HG02938 (cell line): ENCODE data around the gene AHRR.
"Not testable (repeated sequence)": the region's sequence is repeated elsewhere in the genome, so short reads cannot be mapped to it uniquely, and the experiment has no call there.

ENCODE experiments used
- ATAC-seq: cut with Tn5 transposase; IDR thresholded peaks from one replicate; pipeline ENCODE4 v1.9.1; 2021; ENCODE audit warnings: mild to moderate bottlenecking, moderate library complexity; ENCODE audit not compliant: unreplicated experiment

The AHRR gene

DNA sequence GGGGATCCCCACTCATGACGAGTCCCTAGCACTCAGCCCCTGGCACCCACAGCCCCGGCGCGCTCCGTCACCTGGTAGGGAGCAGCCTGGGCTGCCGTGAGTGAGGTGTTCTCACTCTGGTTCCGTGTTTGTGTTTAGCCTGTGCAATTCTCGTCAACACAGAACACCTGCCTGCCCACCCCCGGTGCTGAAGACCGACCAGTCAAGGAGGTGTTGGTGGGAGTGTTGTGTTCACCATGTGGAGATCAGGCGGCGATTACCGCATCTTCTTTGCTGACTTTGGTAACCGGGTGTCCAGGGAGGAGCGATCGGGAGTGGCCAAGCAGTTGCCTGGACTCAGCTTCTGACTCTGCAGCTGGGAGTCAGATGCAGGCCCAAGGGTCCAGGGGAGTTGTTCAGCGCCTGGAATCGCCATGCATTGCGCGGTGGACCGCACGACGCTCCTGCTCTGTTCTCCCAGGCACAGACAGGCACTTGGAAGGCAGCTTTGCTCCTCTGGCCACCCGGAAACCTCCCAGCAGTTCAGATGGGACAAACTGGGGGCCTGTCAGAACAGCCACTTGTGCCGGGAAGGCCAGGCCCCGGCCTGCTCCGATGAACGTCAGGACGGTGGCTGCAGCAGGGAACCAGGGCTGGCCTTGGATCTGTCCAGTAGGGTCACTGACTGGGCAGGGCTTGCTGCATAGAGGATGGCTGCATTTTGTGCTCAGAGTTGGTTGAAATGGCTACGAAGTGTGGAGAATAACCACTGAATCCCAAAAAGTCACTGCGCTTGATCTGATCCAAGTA lies 149.6 kb downstream of the AHRR start:
- no peak for ATAC-seq

DNA sequence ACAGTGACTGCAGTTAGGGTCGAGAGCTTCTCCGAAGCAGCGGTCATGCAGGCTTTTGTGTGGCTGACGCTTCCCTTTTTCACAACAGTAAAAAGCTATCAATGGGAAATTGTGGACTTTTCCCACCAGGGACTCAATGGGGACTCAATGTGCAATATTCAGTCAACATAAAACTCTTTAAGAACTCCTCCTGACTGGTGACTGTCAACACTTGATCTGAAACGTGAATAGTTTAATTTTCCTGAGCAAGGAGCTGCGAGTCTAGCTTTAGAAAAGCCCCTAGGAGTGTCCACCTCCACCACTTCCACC lies 150.2 kb downstream of the AHRR start:
- ATAC-seq: no peak

DNA sequence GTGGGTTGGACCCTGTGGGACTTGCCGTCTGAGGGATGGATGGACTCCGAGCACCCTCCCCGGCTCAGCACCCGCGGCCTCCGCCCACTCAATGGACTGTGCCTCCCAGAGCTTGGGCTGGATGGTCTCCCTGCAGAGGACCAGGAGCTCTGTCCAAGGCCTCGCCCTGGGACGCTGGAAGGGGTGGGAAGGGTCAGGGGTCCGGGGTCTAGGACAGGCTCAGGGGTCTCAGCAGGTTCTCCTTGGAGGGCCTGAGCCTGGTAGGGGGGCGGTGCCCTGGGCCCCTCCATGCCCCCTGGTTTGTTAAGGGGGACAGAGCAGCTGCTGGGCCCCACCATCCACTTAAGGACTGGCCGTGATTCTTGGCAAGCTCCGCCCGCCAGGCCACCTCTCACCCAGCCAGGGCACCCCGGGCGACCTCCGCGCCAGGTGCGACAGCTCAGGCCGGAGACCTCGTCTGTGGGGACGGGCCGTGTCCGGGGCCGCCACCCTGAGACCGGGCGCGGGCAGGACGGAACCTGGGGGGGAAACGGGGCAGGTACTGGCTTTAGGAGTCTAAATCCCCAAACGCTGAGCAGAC lies 150.7 kb downstream of the AHRR start:
- ATAC-seq: peak; percentile 4

DNA sequence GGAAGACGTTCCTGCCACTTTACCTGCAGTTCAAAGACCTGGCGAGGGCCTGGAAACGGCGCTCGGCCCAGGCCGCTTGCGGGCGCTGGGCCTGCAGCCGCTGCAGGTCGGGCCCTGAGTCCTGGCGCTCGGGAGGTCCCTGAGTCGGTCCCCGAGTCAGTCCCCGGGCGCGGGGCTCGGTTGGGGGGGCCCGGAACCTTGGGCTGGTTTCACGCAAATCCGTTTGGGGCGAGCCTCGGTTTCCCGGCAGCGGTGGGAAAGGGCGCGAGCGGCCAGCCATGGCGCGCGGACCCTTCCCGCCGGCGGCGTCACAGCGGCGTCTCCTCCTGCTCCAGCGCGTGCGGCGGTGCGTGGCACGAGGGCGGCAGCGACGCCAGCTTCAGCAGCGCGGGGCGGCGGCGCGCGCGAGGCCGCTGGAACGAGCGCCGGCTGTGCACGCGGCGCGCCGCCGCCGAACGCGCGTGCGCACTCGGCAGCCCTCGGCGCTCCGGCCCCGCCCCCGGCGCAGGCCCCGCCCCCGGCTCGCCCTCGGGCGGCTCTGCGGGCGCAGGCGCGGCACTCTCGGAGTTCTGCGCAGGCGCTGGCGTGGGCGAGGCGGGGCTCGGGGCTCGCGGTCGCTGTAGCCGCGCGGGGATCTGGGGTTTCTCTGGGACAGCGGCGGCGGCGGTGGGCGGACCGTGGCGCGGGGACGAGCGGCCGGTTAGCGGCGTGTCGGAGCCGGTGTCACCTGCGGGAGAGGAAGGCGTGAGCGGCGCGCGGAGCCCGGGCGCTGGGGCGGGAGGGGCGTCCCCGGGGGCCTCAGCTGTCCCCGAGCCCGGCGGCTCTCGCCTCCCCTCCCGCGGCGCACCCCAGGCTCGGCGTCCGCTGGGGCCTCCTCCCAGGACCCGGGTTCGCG lies 151.4 kb downstream of the AHRR start:
- peak; percentile 55 for ATAC-seq

DNA sequence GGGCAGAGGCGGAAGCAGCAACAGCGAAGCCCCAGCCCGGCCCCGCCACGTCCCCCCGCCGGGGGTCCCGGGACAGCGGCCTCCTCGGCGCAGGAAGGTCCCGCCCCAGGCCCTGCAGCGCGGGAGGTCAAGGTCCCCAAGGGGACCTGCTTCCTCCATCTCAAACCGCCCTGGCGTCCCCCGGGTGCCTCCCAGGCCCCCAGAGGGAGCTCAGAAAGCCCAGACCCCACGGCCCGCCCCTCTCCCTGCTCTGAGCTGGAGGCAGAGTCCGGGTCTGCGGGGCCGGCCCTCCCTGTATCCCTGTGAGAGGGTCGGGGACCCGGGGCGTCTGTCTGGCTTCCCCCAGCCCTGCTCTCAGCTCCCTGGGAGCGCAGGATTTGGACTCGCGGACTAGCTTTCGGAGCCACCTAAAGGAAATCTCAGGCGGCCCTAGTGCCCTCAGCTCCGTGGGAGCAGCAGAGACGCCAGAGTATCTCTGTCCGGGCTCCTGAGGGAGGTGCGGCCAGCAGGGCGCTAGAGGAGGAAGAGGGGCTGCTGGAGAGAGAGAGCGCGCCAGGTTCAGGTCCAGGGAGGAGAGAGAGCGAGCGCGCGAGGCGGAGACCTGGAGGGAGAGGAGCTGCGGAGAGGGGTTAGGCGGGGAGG lies 152.2 kb downstream of the AHRR start:
- peak; percentile 29 for ATAC-seq

DNA sequence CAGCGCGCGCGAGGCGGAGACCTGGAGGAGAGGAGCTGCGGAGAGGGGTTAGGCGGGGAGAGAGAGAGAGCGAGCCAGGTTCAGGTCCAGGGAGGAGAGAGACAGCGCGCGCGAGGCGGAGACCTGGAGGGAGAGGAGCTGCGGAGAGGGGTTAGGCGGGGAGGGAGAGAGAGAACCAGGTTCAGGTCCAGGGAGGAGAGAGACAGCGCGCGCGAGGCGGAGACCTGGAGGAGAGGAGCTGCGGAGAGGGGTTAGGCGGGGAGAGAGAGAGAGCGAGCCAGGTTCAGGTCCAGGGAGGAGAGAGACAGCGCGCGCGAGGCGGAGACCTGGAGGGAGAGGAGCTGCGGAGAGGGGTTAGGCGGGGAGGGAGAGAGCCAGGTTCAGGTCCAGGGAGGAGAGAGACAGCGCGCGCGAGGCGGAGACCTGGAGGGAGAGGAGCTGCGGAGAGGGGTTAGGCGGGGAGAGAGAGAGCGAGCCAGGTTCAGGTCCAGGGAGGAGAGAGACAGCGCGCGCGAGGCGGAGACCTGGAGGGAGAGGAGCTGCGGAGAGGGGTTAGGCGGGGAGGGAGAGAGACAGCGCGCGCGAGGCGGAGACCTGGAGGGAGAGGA lies 152.8 kb downstream of the AHRR start:
- ATAC-seq: not testable (repeated sequence)

DNA sequence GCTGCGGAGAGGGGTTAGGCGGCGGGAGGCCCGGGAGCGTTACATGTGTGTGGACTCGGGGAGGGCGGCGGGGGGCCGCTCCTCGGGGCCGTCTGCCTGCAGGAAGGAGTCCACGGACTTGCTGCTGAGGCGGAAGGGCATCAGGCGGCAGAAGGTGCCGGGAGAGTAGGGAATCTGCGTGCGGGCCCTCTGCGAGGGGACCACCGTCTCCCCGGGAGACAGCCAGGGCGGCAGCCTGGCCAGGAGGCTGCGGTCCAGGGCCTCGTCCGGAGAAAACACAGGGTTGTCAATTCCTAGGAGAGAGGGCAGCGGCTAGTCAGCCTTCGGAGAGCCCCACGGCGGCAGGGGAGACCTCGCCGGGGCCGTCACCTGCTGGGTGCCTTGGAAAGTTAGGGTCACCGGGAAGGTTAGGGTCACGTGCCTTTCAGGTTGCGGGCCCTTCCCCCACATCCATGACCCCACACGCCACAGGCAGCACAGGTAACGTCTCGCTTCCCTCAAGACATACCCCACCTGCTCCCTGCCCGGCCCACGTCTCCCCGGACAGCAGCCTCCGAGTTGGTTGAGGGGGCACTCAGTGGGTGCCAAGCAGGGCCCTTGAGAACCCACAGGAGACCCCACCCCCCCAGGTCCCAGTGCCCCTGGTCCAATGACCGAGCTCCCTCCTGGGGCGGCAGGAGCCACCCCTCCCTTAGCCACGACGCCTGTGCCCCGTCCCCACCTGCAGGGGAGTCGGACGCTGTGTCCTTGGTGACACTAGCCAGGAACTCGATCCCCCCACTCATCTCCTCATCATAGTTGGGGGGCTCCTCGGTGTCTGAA lies 153.5 kb downstream of the AHRR start:
- ATAC-seq: no peak

DNA sequence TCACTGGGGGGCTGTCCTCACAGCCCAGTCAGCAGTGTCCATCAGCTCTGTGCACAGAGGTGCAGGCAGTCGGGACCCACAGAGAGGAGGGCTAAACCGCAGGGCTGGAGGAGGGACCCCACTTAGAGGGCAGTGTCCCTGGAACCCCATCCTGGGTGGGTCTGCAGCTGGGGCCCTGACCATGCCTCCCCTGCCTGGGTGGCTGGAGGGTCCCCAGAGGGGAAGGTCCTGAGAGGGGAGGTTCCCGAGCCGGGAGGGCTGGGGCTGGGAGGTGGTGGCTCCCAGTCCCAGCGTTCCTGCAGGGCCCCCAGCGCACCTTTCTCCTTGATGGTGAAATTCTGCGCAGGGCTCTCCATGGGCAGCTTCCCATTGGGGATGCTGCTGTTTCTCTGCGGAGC lies 154.2 kb downstream of the AHRR start:
- no peak for ATAC-seq

DNA sequence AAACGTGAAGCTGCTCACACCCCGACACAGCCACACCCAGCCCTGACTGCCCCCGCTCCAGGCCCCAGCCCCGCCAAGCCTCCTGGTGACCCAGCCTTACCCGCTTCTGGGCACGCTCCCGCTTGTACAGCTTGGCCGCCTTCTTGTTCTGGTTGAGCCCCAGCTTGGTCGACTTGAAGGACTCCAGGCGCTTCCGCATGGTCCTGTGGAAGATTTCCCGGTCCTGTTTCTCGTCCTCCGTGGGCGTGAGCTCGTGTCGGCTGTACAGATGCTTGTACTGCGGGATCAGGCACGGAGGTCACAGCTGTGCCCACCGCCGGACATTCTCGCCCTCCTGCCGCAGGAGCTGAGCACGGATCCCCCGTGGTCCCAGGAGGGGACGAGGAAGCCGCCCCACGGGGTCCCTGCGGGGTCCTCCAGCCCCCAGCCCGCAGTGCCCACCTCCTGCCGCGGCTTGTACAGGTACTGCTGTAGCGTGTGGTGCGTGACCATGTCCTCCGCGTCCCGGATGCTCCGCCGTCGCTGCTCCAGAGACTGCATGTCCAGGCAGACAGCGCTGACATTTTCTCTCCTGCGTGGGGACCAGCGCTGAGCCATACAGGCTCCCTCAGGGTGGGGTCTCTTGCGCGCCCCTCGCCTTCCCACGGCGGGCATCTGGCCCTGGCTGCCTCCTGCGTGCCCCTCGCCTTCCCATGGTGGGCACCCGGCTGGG lies 154.7 kb downstream of the AHRR start:
- ATAC-seq: no peak

DNA sequence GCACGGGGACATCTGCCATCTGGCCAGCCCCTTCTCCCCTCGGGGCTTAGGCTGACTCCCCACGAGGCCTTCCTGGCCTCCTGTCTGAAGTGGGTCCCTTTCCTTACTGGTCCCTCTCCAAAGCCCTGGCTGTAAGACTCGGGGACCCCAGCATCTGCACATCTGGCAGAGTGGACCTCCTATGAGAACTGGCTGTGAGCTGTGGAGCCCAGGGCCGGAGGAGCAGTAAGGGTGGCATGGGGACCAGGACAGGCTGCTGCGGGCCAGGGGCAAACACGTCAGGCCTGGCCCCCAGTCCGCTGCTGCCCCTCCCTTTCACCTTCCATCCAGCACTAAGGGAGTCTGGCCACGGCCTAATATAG lies 155.3 kb downstream of the AHRR start:
- ATAC-seq: no peak

DNA sequence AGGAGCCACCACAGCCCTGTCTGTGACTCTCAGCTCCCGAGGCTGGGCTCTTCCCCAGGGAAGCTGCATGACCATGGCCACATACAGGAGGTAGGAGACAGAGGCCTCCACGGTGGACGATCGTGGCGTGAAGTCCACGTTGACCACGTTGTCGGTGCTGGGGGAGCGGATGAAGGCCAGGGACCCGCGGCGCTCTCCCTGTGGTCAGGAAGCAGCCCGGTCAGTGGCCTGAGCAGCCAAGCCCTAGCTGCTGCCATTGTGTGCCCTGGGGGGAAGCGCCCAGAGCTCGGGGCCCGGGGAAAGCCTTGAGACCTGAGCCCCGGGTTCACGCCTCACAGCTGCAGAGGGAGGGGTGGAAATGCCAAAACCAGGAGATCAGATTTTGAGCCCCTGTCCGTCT lies 155.7 kb downstream of the AHRR start:
- no peak for ATAC-seq

DNA sequence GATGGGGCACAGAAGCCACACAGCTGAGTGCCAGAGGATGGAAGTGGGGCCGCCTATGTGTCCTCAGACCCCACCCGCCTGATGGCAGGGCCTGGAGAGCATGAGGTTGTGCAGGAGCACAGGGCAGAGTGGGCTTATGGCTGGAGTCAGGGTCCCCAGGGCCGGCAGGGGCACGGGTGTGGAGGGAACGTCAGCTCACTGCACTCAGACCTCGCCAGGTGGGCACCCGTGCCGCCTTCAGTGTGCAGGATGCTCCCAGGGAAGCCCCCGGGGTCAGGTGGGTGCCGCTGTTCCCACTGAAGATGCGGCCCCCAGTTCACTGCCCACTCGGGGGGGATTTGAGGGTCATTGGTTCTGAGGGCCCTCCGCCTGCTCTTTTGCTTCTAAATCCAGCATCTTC lies 156.4 kb downstream of the AHRR start:
- ATAC-seq: no peak

DNA sequence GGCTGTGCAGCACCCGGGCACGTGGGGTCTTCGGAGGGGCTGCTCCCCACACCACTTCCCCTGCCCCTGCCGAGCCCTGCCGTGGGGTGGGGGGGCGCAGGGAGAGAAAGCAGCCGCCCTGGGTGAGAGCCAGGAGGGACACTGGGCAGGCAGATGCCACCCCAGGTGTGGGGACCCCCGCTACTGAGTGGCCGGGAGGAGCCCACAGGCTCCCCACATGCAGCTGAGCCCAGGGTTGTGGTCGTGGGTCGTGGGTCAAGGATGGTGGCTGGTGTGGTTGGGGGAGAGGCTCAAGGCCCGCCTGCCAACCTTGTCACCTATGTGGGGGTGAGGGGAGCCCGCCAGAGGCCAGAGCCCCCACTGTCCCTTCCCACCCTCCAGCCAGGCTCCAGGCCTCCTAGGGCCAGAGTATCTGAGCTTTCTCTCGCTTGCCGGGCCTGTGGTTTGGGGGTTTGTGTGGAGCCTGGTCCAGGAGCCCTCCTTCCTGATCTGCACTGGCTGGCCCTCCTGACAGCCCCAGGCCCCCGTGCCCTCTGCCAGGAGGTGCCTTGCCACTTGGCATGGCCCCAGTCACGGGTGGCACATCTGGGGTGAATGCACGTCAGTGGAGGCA lies 157.0 kb downstream of the AHRR start:
- ATAC-seq: no peak

DNA sequence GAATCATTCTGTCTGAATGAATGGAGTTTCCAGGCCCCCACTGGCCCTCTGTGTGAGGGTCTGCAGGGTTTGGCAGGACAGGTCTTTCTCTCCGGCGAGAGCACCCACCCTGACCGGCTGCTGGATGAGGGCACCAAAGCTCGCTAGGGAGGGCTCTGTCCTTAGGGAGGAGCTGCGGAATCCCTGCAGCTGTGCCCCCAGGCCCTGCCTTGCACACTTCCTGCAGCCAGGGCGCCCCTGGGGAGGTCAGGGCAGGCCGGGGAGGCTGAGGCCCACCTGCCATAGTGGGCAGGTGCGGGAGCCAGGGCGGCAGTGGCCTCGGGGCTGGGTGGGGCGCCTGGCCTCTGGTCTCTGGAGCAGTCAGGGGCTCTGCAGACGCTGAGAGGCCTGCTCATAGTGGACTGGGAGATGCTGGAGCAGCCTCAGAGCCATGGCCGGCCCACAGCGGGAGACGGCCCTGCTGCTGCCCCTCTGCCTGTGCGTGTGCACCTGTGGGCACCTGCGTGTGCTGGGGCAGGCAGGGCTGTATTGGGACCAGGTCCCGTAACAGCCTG lies 157.5 kb downstream of the AHRR start:
- no peak for ATAC-seq

DNA sequence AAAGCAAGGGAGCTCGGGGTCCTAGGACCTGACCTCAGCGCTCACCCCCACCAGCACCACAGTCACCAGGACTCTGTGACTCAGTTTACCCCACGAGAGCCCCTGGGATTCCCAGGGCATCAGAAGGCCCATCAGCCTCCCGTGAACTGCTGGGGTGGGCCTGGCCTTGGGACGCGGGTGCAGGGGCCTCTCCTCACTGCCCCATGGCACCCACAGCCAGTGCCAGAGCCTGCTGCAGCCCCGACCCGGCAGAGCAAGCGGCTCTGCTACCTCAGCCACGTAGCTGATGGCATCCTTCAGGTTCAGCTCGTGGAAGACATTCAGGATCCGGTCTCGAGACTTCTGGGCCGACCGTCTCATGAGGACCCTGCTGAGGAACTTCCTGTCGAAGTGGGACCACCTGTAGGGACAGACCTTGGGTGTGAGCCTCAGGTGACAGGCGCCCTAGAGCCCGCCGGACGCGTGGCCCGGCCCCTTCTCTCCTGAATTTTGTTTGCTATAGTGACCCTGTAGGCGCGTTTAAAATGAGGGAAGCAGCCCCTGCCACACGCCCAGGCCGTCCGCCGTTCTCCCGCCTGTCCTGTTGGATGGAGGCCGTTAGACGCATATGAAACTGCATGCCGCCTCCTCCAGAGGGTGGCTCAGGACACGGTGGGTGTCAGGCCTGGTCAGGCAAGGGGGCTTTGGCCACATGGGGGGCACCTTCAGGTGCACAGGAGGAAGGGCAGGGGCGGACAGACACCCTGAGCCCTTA lies 158.2 kb downstream of the AHRR start:
- ATAC-seq: no peak

DNA sequence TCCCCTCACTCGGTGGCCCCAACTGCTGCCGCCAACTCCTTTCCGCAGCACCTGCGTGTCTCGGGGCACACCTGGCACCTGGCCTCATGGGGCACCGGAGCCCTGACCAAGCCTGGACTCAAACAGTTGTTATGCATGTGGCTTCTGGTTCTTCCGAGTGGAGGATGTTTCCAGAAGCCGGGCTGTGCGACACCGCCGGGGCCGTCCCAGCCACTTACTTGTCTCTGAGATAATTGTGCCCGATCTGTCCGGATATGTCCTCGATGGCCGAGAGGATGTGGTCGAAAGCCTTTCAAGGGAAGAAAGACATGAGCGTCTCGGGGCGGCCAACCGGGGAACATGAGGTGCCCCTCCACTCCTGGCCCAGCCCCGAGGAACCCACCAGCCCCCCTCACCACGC lies 159.8 kb downstream of the AHRR start:
- ATAC-seq: no peak

DNA sequence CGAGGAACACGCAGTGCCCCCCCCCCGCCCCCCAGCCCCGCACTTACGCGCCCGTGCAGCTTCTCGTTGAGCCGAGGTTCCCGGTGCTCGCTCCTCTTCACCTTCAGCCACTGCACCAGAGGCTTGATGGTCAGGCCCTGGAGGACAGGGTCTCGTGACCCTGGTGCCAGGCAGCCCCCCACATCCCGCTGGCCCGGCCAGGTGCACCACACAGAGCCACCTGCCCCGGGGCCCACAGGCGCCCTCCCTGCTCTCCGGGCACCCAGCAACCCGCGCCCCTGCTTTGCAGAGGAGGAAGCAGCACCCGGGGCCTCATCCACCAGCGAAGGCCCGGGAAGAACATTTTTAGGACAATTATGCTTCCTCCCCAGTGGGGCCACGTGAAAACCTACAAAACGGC lies 160.5 kb downstream of the AHRR start:
- ATAC-seq: no peak

DNA sequence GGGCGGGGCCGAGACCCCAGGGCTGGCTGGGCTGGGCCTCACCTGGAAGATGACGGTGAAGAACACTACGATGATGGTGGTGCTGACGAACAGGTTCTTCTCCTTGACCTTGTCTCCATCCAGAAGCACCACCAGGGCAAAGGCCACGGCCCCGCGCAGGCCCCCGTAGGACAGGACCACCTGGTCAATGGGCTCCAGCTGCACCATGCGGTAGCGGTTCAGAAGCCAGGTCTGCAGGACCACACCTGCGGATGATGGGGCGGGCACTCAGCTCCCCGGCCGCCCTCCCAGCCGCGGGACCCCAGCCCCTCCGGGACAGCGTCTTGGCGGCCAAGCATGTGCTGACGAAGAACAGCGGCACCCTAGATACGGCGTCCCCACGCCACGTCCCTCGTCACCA lies 161.0 kb downstream of the AHRR start:
- ATAC-seq: no peak
